IPS-18c (cell line): ENCODE data around the gene FSD2.
"Not testable (repeated sequence)": the region's sequence is repeated elsewhere in the genome, so short reads cannot be mapped to it uniquely, and the experiment has no call there.

Experiments used
- H3K4me3 ChIP-seq: 2 replicates; pipeline ENCODE4 v1.7.0; 2013; ENCODE audit warnings: low read depth, mild to moderate bottlenecking, low read length, moderate library complexity; ENCODE audit not compliant: insufficient read depth
- H3K9me3 ChIP-seq: one replicate; pipeline ENCODE4 v1.6.1; 2013; ENCODE audit warnings: mild to moderate bottlenecking, low read length, moderate library complexity; ENCODE audit not compliant: control insufficient read depth, insufficient read depth

The FSD2 gene

DNA sequence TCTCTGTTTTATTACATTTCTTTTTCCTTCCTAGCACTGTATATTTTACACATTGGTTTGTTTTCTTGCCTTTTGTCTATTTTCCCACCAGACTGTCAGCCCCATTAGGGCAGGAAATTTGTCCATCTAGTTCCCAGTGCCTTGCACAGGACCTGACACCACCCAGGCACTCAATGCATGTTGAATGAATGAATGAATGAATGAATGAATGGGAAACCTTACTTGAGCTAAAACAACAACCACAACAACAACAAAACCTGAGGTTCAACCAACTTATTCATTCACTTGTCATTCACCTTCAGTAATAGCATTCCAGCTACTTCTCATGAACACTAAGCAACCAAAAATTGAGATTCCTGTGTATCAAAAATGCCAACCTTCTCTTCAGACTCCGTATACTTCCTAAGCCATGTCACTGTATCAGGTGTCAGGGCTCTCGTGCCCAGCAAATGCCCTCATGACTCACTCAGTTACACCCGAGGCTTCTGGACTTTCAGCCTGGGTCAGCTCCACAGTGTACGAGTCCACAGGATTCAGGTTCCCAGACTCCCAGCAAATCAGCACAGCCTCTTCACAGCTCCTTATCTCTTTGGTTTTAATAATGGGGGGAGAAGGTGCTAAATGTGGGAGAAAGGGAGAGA, 37.3 kb downstream of the FSD2 start:
- Histone ChIP-seq H3K4me3 (no peak overlapping the region), H3K9me3 (no peaks in the 10 kb centered on the region)

DNA sequence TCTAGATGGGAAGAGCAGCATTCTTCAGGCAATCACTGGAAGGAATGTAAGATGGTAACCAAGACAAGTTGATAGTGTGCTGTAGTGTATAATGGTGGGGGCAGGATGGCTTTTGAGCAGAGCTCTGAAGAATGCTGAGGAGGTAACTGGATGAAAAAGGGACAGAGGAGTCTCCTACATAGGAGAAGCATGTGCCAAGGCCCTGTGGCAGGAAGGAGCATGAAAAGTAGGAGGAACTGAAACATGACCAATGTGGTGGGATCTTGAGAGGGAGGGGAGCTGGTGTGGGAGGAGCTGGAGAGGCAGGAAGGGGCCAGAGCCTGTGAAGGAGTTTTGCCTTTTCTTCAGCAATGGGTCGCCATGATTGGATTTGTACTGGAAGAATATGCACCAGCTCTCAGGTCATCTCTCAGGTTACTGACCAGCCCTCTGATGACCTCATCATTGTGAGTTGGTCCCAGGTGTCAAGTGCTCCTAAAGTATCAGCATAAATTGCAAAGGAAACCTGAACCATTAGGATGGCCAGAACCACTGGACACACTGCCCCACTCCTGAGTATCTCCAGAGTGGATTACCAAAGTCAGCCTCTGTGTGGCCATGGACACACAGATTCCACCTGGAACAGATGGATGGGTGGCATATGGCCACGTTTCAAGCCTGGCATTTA, 38.6 kb downstream of the FSD2 start:
- Histone ChIP-seq H3K9me3 (no peaks in the 10 kb centered on the region), H3K4me3 (no peak overlapping the region)

DNA sequence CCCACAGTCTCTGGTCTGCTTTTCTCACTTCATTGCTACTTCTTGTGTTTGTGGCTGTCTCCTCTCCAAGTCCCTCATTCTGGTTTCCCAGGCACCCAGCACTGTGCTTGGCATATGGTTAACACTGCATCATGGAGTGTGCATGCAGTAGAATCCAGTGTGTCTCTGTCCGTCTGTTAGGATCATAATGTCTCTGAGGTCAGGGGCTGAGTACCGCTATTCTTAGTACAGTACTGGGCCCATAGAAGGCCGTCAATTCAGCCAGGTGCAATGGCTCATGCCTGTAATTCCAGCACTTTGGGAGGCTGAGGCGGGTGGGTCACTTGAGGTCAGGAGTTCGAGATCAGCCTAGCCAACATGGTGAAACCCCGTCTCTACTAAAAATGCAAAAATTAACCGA, 39.7 kb downstream of the FSD2 start:
- H3K9me3 ChIP-seq, H3K4me3 ChIP-seq: not testable (repeated sequence)

DNA sequence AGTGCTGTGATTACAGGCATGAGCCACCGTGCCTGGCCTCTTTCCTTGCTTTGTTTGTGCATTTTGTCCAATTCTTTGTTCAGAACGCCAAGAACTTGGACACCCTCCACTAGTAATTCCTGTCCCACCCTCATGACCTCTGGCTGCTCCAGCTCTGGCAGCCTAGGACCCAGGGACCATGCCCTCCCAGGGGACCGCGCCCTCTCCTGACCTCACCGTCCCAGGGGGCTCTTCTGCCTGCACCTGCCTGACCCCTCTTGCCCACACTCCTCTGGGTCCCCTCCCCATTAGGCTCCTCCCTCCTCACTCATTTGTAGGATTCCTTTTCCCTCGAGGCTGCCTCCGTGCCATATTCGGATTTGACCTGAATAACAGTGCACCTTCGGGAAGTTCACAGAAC, 41.1 kb downstream of the FSD2 start:
- H3K9me3 ChIP-seq = no peaks in the 10 kb centered on the region
- H3K4me3 ChIP-seq = no peak overlapping the region

GRCh38 chr15:82764117-82764490, 41.8 kb downstream of the FSD2 start:
- no peak overlapping the region for H3K4me3 ChIP-seq

DNA sequence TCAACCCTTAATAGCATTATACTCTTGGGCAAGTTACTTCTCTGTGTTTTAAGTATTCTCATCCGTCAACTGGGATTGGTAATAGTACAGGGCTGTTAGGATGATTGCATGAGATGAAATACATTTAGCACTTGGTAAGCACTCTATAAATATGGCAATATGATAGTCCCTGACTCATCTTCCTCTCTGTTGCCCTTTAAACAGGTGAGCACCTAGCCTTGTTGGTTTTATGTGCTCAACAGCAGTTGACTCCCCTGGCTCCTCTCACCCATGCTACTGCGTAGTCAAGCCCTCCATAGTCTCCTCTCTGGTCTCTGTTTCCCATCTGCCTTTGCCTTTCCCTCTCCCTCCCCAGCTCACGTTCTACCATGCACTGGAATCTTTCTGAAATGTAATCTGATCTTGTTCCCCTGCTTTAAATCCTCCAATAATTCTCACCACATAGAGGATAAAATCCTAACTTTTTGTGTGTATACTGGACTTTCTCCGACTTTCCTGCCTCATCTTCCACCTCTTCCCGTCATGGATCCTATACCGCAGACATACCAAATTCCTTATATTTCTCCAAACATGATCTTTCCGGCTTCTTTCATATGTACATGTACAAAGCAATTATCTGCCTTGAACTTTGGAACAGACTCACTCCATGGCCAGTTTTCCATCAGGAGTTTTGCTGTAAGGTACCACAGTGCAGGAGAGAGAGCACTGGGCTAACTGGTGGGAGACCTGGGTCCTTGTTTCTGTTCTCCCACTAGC, 42.3 kb downstream of the FSD2 start:
- H3K9me3 ChIP-seq = no peaks in the 10 kb centered on the region
- no peak overlapping the region for H3K4me3 ChIP-seq

More at GRCh38 chr15:82764117-82764490, 41.8 kb downstream of the FSD2 start:
- H3K9me3 ChIP-seq = no peaks in the 10 kb centered on the region

DNA sequence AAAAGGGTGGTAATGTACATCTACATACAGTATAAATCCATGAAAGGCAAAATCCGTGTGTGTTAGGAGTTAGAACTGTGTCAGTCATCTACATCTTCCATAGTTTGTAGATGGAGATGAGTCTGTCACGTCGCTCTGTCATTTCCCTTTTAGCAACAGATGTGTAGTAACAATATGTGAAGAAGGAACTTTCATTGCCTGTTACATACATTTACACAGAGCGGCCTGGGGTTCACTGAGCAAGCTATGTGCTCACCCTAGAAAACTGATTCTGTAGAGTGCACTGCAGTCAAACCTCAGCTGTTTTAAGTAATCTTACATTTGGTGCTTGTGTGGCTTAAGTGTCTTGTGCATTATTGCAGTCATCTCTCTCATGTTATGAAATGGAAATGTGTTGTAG, 54.6 kb downstream of the FSD2 start:
- H3K4me3 ChIP-seq = peak overlapping the region; percentile 85
- H3K9me3 ChIP-seq = no peaks in the 10 kb centered on the region

- H3K4me3 ChIP-seq = peak overlapping the region; percentile 85
- no peaks in the 10 kb centered on the region for H3K9me3 ChIP-seq
Observed at GRCh38 chr15:82750831-82751180, 55.1 kb downstream of the FSD2 start.

GRCh38 chr15:82749951-82750830, 55.7 kb downstream of the FSD2 start:
- Histone ChIP-seq H3K4me3 (peak overlapping the region; percentile 85), H3K9me3 (no peaks in the 10 kb centered on the region)

DNA sequence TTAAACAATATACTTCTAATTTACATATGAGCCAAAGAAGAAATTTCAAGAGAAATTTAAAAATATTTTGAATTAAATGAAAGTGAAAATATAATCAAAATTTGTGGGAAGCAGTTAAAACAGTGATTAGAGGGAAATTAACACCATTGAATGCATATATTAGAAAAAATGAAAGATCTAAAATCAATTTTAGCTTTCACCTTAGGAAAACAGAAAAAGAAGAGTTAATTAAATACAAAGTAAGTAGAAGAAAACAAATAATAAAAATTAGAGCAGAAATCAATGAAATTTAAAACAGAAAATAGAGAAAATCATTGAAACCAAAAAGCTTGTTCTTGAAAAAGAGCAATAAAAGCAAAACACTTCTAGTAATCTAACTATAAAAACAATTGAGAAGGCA, 57.6 kb downstream of the FSD2 start:
- no peaks in the 10 kb centered on the region for H3K9me3 ChIP-seq

DNA sequence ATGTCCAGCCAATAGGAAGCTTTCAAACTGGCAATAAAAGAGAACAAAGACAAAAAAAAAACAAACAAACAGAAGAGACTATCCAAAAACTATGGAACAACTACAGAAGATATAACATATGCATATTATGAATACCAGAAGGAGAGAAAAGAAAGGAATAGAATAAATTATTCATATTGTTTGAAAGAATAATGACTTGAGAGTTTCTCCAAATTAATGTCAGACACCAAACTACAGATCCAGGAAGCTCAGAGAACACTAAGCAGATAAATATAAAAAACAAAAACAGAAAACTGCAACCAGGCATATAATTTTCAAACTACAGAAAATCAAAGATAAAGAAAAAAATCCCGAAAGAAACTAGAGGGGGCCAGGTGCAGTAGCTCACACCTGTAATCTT, 62.1 kb downstream of the FSD2 start:
- Histone ChIP-seq H3K4me3 (no peak overlapping the region), H3K9me3 (no peaks in the 10 kb centered on the region)

More for the DNA sequence above, 57.6 kb downstream of the FSD2 start:
- no peak overlapping the region for H3K4me3 ChIP-seq

- no peak overlapping the region for H3K4me3 ChIP-seq
- no peaks in the 10 kb centered on the region for H3K9me3 ChIP-seq
Observed at GRCh38 chr15:82742134-82742533, 63.7 kb downstream of the FSD2 start.

DNA sequence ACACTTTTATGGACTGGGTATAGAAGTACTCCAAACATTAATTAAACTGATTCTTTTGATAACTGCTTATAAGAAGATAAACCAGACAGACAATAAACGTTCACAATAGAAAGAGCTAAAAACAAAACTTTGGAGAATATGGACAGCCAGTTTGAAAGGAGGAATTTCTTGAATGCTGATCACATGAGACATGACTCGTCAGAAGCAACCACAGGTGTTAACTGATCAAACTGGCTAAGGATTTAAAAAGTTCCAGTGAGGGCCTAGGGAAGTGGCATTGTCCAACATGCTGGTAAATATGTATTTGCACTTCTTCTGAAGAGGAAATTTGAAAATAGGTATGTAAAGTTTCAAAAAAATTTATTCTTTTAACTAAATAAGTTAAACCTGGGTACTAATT, 66.8 kb downstream of the FSD2 start:
- no peak overlapping the region for H3K4me3 ChIP-seq
- no peaks in the 10 kb centered on the region for H3K9me3 ChIP-seq

- no peaks in the 10 kb centered on the region for H3K9me3 ChIP-seq
- no peak overlapping the region for H3K4me3 ChIP-seq
Observed at GRCh38 chr15:82737975-82738374, 67.9 kb downstream of the FSD2 start.

GRCh38 chr15:82731527-82731926, 74.3 kb downstream of the FSD2 start:
- Histone ChIP-seq H3K4me3 (no peak overlapping the region), H3K9me3 (no peaks in the 10 kb centered on the region)

- Histone ChIP-seq H3K9me3 (no peaks in the 10 kb centered on the region), H3K4me3 (no peak overlapping the region)
Observed at GRCh38 chr15:82730022-82730530, 75.8 kb downstream of the FSD2 start.

DNA sequence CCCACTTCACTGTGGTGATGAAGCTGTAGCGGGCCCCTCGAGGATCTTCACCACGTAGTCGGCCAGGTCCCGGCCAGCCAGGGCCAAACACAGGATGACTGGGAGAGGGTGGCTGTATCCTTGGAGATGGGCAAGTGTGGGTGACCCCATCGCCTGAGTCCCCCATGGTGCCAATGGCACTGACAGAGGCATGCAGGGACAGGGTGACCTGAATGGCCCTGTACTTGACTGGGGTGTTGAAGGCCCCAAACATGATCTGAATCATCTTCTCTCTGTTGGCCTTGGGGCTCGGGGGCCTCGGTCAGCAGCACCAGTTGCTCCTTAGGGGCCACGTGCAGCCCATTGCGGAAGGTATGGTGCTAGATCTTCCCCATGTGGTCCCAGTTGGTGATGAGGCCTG, 79.1 kb downstream of the FSD2 start:
- no peak overlapping the region for H3K4me3 ChIP-seq
- no peaks in the 10 kb centered on the region for H3K9me3 ChIP-seq
